Measurements from ENCODE around the gene P2RY14.

DNA sequence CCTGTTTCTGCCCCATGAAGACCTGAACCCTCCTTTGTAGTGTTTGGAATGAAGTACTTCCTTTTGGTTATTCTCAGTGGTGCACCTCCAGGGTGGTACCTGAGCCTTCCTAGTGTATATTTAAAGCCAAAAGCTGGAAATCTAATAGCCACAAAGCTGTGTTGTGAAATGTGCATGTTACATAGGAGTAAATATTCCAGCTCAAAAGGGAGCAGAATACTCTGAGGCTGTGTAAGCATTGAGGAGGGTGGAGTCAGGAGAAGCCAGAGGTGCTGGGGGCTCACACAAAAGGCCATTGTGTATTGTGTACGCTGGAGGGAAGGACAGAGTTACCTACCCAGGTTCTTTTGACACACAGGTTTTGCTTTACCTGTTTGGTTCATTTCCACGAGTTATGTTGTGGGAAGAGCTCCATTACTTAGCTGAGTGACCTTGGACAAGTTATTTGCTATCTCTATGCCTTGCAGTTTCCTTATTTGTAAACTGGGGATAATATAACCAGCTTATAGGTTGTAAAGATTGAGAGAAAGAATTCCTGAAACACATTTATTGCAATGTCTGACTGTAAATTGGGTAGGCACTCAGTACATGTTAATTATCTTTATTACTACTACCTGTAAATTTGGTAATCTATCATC, 100.0 kb downstream of the P2RY14 start:
- TF ChIP-seq, protein P1, sequence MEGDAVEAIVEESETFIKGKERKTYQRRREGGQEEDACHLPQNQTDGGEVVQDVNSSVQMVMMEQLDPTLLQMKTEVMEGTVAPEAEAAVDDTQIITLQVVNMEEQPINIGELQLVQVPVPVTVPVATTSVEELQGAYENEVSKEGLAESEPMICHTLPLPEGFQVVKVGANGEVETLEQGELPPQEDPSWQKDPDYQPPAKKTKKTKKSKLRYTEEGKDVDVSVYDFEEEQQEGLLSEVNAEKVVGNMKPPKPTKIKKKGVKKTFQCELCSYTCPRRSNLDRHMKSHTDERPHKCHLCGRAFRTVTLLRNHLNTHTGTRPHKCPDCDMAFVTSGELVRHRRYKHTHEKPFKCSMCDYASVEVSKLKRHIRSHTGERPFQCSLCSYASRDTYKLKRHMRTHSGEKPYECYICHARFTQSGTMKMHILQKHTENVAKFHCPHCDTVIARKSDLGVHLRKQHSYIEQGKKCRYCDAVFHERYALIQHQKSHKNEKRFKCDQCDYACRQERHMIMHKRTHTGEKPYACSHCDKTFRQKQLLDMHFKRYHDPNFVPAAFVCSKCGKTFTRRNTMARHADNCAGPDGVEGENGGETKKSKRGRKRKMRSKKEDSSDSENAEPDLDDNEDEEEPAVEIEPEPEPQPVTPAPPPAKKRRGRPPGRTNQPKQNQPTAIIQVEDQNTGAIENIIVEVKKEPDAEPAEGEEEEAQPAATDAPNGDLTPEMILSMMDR (IDR thresholded peaks at IDR 0.05) = no peak
- TF ChIP-seq EZH2 (IDR thresholded peaks at IDR 0.05) = no peak
- TF ChIP-seq EZH2phosphoT487 (IDR thresholded peaks at IDR 0.05) = no peak

Measured in neural progenitor cell (in vitro differentiated cells).